Ishikawa (cell line): ENCODE results near the gene NFS1.

Source experiments
- TAF1 ChIP-seq: IDR thresholded peaks from 2 replicates; pipeline ENCODE4 v1.6.1; 2012; ENCODE audit warnings: low read depth, mild to moderate bottlenecking
- TF ChIP-seq, protein P1 (sequence below): IDR thresholded peaks from 2 replicates; pipeline ENCODE4 v1.6.1; 2012

GRCh38 chr20:35629427-35630145 lies 69.6 kb downstream of the NFS1 start:
- no peak for TF ChIP-seq TAF1
- TF ChIP-seq, protein P1, sequence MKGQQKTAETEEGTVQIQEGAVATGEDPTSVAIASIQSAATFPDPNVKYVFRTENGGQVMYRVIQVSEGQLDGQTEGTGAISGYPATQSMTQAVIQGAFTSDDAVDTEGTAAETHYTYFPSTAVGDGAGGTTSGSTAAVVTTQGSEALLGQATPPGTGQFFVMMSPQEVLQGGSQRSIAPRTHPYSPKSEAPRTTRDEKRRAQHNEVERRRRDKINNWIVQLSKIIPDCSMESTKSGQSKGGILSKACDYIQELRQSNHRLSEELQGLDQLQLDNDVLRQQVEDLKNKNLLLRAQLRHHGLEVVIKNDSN = no peak
